HT1080 (cell line): ENCODE results near the gene PARD3B. TPM values are rescaled to one million over a fixed set of nuclear protein-coding genes. Genes with fewer than 3 reads are reported as not detected.
"Not testable (repeated sequence)": the region's sequence is repeated elsewhere in the genome, so short reads cannot be mapped to it uniquely, and the experiment has no call there.

Experiments used
- DNase-seq: peaks from one replicate; pipeline ENCODE4 v3.0.0-alpha.2; 2015; ENCODE audit warnings: low read depth
- total RNA-seq: library from RNA; depleted of rRNA; stranded (reverse); fragments of >200 nt; shearing (Covaris generic); gene quantifications from 2 replicates; pipeline ENCODE4 v1.2.3, GENCODE V29; 2014

PARD3B gene
- total RNA-seq, 1 experiment from 2014 or later = 2.2 TPM

DNA sequence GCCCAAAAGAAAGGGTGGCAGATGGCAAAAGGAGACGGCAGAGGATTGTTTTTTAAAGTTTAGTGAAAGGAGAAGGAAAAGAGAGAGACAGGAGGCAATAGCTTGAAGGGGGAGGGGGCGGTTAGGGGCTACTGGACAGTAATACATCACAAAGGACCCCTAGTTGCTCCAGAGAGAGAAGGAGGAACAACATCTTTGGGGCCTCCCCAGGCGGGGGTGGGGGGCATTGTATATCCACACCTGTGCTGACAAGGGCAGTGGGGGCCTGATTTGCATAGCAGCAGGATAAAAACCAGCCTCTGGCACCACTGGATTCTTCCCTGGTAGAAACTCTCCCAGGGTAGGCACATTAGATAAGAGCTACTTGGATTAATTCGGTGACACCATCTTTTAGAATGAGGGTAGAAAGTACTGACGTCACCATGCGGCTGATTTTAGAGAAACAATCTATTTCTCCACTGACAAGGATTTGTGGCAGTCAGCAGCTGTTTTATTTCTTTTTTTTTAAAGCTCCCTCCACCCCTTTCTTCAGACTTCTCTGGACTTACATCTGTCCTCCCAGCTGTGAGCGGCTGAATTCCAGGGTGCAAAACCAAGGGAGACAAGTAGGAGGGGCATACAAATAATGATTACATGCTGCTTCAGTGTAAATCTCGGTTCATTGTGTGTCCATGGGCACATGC is 937.3 kb downstream of the PARD3B start:
- DNase-seq = no peak

DNA sequence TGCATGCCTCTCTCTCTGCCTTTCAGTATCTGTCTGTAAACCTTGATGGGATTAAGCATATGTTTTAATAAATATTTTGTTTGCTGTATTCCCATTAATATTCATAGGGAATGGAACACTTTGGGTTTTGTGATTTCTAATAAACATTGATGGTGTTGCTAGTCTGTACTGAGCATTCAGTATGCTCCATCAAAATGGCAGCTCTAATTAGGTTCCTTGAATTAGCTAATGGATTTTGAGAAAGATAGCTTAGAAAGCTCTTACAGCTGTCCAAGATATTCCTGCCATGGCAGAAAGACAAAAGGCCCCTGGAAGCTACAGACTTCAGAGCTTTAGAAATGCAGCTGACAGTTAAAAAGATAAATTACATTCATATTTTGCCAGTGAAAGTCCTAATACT is 937.8 kb downstream of the PARD3B start:
- no peak for DNase-seq

GRCh38 chr2:205484215-205484614 is 938.9 kb downstream of the PARD3B start:
- no peak for DNase-seq

- no peak for DNase-seq
Observed at GRCh38 chr2:205484764-205485163, 939.5 kb downstream of the PARD3B start.

- not testable (repeated sequence) for DNase-seq
Observed at GRCh38 chr2:205493528-205493927, 948.3 kb downstream of the PARD3B start.

DNA sequence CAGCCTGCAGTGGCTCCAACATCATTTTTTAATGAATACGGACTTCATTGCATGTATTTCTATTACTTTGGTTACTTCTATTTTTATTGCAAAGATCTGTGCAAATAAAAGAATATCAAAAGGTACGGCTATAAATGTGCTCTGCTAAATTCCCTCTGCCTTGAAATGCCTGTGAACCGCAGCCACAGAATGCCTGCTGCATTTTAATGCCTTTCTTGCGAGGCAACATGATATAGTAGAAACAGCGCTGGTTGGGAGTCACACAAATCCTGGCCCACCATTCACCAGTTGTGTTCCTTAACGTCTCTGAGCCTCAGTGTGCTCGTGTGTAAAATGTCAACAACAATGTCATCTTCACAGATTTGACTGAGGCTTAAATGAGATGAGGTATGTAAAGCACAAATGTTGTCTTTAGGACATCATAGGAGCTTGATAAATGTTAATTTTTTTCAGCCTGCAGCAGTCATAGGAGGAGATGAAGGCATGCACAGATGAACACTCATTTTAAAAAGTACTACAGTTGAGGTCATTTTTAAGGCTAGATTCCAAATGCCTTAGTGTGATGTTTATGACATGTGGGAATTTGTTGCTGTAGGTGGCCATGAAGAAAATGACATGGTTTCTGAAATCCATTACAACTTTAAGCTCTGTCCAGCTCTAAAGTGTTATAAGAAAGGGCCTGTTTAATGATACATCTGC is 949.4 kb downstream of the PARD3B start:
- DNase-seq = no peak

GRCh38 chr2:205495819-205496218 is 950.5 kb downstream of the PARD3B start:
- no peak for DNase-seq

DNA sequence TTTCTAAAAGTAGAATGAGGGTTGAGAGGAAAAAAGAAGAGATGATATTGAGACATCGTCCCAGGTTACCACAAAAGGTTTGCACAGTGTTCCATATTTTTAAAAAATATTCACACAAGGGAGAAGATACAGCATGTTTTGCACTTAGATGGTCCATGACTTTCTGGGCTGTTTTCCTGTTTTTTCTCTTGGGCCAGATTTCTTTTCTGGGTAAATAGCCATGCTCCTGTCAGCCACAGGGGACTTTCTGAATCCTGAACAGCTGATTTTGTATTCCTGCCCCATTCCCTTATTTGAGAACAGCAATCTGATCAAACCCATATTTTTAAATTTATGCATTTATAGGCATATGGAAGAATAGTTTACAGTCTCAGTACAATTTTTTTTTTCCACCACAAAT is 951.1 kb downstream of the PARD3B start:
- no peak for DNase-seq

DNA sequence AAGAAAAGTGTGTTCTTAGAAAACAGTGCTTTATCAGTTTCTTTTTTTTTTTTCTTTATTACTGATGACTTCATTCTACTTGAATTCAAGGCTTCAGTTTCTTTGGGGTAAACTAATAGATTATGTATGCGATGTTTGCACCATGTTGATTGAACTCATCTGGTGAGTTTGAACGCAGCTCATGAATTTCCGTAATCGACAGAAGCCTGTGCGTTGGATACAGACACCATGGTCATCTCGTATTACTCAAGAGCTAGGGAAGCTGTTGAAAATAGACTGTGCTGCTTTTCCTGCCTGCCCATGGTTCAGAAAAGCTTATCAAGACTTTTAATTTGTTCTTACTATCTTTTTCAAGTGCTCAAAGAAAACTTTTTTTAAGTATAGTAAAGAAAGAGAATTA is 951.5 kb downstream of the PARD3B start:
- no peak for DNase-seq

DNA sequence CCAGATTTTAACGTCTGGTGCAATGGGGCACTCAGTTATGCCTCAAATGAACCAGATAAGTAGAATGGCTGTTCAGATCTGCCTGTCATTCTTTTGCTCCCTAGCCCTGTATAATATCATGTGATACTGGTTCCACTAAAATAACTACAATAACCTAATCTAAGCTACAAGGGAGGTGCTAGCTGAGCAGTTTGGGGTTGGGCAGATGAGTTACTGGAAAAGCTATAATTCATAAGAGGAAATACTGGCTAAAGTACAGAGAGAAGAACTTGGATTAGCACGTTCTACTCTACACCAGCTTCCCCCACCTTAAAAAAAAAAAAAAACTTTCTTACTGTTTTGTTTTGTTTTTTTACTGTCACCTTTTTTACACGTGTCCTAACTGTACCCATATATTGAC is 953.7 kb downstream of the PARD3B start:
- no peak for DNase-seq

DNA sequence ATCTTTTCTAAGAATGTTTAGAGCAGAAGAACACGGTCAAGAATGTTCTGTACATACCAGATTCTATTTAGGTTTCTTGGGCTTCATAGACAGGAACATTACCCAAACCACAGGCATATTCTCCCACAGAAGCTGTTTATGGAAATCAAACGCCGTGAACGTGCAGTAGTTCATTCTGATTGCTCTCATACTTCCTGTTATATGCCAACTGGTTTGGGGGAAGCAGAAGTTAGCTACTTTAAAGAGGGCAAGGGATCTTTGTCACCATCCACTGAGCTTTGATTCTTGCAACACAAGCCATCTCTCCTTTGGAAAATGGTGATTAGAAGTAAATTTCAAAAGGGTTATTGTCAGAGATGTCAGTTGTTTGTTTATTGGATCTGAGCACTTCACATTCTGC is 954.8 kb downstream of the PARD3B start:
- no peak for DNase-seq

DNA sequence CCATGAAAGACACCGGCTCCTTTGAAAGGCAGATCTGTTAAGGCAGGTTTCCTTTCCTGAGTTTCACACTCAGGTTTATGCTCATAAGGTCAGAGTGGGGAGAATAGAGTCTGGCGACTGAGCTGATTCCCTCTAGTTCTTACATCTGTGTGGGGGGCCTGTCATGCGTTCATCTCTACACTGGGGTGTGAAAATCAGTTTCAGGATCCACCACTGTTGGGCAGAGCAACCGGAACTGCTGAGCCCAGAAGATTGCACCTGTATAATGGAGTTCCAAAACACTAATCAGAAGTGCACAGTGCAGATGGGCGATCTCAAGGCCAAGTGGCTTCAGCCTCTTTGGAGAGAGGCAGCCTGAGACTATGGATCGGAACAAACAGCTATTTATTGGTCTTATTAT is 955.7 kb downstream of the PARD3B start:
- no peak for DNase-seq

GRCh38 chr2:205501826-205502225 is 956.6 kb downstream of the PARD3B start:
- no peak for DNase-seq

GRCh38 chr2:205505371-205505770 is 960.1 kb downstream of the PARD3B start:
- DNase-seq = no peak

DNA sequence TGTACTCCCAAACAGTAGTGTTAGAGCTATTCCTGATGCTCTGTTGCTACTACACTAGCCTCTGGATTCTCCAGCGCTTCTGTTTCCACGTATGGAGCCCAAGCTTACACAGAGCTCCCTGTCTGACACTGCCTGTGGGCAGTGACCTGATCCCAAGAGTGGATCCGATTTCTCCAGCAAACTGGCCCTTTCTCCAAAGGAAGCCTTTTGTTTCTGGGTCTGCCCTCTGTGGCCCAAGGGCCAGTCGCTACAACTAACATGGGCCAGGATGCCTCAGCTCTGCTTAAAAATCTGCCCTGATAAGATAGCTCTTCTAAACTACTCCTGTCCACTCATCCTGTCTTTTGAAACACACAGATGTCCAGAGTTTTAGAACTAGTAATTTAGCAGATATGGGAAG is 964.4 kb downstream of the PARD3B start:
- no peak for DNase-seq

GRCh38 chr2:205510345-205510744 is 965.1 kb downstream of the PARD3B start:
- no peak for DNase-seq

DNA sequence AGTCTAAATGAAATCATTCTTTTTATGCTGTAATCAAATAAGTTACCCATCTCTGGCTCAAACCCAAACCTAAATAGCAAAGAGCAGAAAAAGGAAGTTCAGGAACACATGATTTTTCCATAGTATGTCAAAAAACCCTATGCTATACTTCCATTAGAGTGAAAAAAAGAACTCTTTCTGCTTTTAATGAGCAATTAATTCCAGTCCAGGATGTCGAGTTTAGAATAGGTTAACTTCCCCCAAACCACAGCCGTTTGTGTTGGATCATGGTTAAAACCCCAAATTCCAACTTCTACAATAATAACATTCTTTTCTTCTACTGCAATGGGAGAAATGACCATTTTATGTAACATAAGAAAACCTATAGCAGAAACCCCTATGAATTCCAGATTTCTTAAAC is 965.9 kb downstream of the PARD3B start:
- DNase-seq = peak; percentile 2

DNA sequence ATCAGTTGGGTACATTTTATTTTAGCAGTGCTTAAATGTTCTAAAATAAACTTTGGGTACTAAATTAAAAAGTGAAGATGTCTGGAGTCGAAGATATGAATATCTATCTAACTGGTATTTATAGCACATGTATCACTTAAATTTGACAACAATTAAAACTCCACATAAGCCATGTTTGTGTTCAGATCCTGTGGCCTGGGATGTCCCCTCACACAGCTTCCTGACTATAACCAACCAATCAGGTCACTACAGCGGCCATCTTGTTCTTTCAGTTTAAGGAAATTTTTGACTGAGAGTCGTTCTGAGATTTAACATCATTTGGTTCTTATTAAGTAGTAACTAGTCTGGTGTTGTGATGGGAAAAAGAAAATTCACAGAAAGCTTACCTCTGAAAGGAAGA is 966.4 kb downstream of the PARD3B start:
- no peak for DNase-seq

DNA sequence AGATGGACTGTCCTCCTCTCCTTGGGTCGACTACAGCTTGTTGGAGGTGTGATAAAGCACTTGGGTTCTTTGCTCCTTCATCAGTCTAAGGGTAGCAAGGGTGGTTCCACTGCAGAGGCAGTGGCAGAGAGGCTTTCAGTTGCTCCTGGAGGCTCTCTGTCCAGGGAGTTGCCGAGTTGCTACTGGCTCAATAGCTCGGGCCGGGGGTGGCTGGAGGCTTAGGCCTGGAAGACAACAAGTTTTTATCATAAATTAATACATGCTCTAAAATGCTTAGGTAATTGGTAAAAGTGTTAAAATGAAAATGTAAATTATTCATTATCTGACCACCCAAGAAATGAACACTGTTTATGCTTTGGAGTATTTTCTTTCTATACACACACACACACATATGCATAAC is 975.0 kb downstream of the PARD3B start:
- no peak for DNase-seq

DNA sequence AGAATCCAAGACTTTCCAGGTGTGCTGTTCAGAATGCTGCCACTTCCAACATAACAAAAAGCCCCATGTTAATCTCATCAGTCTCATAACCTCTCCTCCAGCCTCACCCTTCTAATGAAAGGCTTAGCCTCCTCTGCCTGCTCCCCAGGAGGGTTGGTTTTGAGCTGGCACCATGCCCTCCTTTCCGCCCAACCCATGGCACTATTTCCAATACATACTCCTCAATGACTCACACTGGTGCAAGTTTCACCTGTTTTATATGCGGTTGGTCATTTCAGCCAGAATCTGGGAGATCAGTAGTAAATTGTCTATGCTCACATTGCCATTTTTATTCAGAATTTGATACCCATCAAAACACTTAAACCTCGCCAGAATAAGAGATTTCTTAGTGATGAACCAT is 979.4 kb downstream of the PARD3B start:
- peak; percentile 65 for DNase-seq

DNA sequence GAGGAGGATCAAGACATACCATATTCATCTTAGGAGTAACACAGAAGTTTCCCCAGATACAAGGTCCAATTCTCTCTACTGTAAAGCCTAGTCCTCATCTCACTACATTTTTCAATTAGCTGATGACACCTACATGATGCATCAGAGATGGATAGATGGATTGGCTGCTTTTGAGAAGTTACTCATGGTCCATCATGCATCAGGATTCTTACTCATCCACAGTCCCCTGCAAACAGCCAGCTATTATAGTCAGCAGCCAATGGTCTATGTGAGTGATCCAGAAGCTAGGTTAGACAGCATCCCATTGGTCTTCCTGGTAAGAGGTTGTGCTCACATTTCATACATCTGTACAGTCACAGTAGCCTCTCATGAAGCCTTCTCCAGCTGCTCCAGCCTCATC is 982.5 kb downstream of the PARD3B start:
- DNase-seq = peak; percentile 89

DNA sequence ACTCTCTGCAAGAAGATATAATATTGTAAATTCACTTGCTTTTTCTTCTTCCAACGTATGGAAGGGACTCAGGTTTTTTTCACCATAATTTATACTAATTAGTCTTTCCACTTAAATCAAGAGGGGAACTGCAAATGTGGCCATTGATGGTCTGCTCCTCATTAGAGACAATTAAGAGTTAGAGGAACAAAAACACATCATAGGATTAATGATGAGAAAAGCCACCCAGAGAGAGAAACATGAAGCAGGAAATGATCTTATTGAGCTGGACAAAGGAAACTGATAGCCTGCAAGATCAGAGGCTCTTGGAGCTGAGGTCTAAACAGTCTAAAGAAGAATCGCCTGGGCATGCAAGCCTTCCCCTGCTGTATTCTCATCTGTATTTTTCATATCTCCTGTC is 985.8 kb downstream of the PARD3B start:
- DNase-seq = no peak

- DNase-seq = no peak
Observed at GRCh38 chr2:205531489-205532148, 986.3 kb downstream of the PARD3B start.
